Adipose tissue (tissue), 3 donors: ENCODE results near the gene LILRA1. TPM values are rescaled to one million over a fixed set of nuclear protein-coding genes. Genes with fewer than 3 reads are reported as not detected.
"Not testable (repeated sequence)": the region's sequence is repeated elsewhere in the genome, so short reads cannot be mapped to it uniquely, and the experiment has no call there.

Experiments used
- H3K27ac ChIP-seq: one replicate; pipeline ENCODE4 v1.5.1; 2013; ENCODE audit warnings: low read depth, low read length
- WGBS, 3 donors: extraction: QIAGEN DNeasy Blood & Tissue Kit; methylation state at CpG; one replicate each; pipeline ENCODE4 v1.1.7; 2013; 5-methylcytosine and 5-hydroxymethylcytosine counted together
- polyA plus RNA-seq, 3 donors: library from polyadenylated mRNA; stranded (reverse); fragments of 200-250 nt; gene quantifications; one replicate each; pipeline ENCODE4 v1.2.3, GENCODE V29; 2013
- donor health status: healthy with polysubstance abuse.
- donor health status: Bipolar disorder and iron deficiency.
- donor health status: healthy.

Gene LILRA1
- polyA plus RNA-seq, 3 donors = 0.31 to 2.1 (median 1.3) TPM

DNA sequence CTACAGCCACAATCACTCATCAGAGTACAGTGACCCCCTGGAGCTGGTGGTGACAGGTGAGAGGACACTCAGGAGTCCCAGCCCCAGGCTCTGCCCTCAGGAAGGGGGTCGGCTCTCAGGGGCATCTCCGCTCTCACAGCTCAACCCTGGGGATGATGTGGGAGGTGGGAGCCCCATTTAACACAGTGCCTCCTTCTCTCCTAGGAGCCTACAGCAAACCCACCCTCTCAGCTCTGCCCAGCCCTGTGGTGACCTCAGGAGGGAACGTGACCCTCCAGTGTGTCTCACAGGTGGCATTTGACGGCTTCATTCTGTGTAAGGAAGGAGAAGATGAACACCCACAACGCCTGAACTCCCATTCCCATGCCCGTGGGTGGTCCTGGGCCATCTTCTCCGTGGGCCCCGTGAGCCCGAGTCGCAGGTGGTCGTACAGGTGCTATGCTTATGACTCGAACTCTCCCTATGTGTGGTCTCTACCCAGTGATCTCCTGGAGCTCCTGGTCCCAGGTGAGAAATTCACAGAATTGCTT lies 18.8 kb upstream of the LILRA1 start:
- H3K27ac ChIP-seq = no peak overlapping the region
- WGBS, 3 donors = 52 to 76% (median 75%) methylated on average over 12 of the region's 12 CpGs

DNA sequence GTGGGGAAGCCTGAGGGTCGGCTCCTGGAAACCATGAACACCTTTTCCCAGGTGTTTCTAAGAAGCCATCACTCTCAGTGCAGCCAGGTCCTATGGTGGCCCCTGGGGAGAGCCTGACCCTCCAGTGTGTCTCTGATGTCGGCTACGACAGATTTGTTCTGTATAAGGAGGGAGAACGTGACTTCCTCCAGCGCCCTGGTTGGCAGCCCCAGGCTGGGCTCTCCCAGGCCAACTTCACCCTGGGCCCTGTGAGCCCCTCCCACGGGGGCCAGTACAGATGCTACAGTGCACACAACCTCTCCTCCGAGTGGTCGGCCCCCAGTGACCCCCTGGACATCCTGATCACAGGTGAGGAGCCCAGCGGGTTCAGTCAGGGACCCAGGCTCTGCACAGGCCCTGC lies 18.2 kb upstream of the LILRA1 start:
- WGBS, 3 donors = 71 to 77% (median 75%) methylated on average over 9 of the region's 9 CpGs
- not testable (repeated sequence) for H3K27ac ChIP-seq

DNA sequence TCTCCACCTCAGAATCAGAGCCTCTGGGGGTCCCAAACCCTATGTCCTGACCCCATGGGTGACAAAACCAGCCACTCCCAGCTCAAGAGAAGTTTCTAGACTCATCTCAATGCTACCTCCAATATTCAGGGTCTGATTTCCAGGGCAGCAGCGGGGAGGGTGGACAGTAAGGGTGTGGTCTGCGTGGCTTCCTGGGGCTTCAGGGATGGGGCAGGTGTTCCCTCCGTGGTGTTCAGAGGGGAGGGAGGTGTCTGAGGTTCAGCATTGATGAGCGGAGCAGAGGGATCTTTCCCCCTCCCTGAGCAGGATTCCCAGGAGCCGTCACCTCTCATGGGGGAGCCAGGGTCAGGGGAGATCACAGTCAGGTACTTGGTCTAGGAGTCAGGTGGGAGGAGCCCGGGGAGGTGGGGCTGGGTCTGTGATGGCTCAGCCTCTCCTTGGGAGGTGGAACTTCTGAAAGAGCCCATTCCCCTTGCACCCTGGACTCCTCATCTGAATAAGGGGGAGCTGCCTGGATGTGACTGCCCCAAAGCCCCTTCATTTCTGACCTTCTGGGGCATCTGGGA lies 16.9 kb upstream of the LILRA1 start:
- 55 to 77% (median 72%) methylated on average over 6 of the region's 6 CpGs for WGBS, 3 donors
- no peak overlapping the region for H3K27ac ChIP-seq

DNA sequence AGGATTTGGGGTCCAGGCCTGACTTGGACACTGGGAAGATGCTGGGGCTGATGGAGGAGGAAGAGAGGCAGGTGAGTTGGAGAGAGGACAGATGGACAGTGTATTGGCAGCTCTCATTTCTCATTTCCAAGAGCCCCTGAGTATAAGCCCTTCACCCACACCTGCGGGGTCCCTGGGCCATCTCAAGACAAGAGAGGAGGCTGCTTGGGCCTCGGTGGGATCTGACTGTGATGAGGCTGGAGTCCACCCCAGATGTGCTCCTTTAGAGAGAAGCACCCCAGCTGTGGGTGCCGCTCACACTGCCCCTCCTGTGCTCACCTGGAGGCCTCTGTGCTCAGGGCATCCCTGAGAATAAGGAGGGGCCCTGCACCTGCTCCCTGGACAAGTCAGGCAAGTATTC lies 16.1 kb upstream of the LILRA1 start:
- no peak overlapping the region for H3K27ac ChIP-seq
- 44 to 88% (median 85%) methylated on average over 3 of the region's 3 CpGs for WGBS, 3 donors

DNA sequence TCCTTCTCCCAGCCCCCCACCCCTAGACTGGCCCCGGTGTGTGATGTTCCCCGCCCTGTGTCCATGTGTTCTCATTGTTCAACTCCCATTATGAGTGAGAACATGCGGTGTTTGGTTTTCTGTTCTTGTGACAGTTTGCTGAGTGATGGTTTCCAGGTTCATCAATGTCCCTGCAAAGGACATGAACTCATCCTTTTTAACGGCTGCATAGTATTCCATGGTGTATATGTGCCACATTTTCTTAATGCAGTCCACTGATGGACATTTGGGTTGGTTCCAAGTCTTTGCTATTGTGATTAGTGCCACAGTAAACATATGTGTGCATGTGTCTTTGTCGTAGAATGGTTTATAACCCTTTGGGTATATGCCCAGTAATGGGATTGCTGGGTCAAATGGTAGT lies 15.2 kb upstream of the LILRA1 start:
- WGBS, 3 donors = 80 to 91% (median 91%) methylated on average over 5 of the region's 5 CpGs
- not testable (repeated sequence) for H3K27ac ChIP-seq

DNA sequence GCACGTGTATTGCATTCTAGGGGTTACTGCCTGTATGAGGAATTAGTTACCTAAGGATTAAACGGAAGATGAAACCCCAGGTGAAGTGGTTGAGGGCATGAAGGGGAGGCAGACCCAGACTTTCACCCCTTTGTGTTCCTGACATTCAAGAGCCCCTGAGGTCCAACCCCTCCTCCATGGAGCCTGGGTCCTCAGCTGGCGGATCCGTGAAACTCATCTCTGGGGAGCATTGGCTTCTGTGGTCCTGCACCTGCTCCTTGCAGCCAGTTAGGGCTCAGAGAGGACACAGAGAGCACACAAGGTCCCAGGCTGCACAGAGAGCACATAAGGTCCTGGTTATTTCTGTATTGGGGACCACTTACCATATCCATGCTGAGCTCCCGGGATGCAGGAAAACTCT lies 7.0 kb upstream of the LILRA1 start:
- WGBS, 3 donors = 54 to 83% (median 83%) methylated on average over 5 of the region's 5 CpGs
- H3K27ac ChIP-seq = no peak overlapping the region

DNA sequence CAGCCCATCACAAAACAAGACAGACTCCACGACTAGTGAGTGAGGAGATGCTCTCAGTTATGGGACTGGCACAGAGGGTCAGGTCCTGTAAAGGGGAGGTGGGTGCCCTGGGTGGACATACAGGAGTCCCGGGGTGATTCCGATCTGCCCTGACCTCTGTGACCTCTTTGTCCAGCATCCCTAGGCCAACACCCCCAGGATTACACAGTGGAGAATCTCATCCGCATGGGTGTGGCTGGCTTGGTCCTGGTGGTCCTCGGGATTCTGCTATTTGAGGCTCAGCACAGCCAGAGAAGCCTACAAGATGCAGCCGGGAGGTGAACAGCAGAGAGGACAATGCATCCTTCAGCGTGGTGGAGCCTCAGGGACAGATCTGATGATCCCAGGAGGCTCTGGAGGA lies 6.4 kb upstream of the LILRA1 start:
- WGBS, 3 donors = 66 to 74% (median 71%) methylated on average over 7 of the region's 7 CpGs
- H3K27ac ChIP-seq = no peak overlapping the region

DNA sequence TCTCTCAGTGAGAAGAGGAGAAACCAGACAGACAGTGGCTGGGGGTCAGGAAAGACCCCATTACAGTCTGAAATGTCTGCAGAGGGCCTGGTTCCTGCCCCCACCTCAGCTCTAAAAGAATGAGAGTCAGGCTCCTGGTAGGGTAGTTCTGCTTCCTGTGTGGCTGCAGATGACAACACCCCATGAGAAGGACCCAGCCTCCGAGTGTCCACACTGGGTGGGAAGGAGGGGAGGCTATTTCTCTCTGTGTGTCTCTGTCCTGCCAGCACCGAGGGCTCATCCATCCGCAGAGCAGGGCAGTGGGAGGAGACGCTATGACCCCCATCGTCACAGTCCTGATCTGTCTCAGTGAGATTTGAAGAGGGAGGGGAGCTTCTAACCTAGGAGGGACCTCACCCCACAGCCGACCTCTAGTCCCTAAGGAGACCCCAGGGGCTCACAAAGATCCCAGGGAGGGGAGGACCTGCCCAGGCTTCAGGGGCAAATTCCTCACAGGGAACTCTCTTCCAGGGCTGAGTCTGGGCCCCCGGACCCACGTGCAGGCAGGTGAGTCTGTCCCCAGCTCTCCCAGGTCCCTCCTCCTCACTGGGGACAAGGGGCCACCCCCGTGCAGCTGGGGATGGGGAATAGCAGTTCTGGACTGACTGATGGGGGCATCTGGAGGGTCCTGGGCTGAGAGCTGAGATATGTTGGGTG lies 647 bp downstream of the LILRA1 start:
- 32 to 70% (median 60%) methylated on average over 4 to 9 of the region's 9 CpGs for WGBS, 3 donors
- H3K27ac ChIP-seq = not testable (repeated sequence)

DNA sequence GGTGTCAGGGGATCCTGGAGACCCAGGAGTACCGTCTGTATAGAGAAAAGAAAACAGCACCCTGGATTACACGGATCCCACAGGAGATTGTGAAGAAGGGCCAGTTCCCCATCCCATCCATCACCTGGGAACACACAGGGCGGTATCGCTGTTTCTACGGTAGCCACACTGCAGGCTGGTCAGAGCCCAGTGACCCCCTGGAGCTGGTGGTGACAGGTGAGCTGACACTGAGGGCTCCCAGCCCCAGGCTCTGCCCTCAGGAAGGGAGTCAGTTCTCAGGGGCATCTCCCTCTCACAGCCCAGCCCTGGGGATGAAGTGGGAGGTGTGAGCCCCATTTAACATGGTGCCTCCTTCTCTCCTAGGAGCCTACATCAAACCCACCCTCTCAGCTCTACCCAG lies 1.3 kb downstream of the LILRA1 start:
- WGBS, 3 donors = 65 to 90% (median 80%) methylated on average over 5 of the region's 5 CpGs
- no peak overlapping the region for H3K27ac ChIP-seq

DNA sequence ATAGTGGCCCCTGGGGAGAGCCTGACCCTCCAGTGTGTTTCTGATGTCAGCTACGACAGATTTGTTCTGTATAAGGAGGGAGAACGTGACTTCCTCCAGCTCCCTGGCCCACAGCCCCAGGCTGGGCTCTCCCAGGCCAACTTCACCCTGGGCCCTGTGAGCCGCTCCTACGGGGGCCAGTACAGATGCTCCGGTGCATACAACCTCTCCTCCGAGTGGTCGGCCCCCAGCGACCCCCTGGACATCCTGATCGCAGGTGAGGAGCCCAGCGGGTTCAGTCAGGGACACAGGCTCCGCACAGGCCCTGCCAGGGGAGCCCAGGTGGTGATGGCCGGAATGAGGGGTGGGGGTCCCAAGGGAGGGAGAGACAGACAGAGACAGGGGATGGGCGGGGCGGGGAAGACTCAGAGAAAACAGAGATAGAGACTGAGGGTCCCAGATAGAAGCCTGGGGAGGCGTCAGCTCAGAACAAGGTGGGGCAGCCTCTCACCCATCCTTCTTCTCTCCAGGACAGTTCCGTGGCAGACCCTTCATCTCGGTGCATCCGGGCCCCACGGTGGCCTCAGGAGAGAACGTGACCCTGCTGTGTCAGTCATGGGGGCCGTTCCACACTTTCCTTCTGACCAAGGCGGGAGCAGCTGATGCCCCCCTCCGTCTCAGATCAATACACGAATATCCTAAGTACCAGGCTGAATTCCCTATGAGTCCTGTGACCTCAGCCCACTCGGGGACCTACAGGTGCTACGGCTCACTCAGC lies 2.4 kb downstream of the LILRA1 start:
- 71 to 91% (median 88%) methylated on average over 21 to 26 of the region's 26 CpGs for WGBS, 3 donors
- H3K27ac ChIP-seq = not testable (repeated sequence)

DNA sequence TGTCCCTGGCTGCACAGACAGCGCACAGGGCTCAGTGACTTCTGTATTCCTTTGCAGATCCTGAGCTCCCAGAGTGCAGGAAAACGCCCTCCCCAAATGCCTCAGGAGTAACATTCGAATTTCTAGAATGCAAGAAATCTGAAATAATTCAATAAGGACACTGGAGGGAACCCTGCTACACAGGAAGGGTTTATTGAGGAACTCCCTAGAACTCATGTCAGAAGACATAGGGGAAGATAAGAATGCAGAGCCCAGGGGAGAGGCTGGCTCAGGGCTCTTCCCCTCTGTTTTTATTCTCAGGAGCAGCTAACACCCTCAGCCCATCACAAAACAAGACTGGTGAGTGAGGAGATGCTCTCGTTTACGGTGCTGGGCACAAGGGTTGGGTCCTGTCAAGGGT lies 6.8 kb downstream of the LILRA1 start:
- 48 to 74% (median 69%) methylated on average over 5 of the region's 5 CpGs for WGBS, 3 donors
- no peak overlapping the region for H3K27ac ChIP-seq

DNA sequence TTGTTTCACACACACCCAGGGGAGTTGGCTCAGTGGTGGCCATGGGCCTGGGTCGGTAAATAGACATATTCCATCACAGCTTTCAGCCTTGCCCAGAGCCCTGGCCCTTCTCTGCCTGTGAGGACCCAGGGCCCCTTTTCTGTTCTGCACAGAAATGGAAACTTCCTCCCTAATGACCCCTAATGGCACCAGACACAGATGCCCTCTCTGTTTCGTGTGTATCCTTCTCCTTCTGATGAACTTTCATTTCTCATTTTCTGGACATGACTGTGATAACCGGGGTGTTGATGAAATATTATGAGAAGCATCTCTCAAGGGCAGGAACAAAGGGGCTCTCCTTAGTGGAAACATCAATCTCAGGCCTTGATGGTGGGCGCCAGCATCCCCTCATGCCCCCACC lies 12.8 kb downstream of the LILRA1 start:
- 54 to 71% (median 67%) methylated on average over 4 of the region's 4 CpGs for WGBS, 3 donors
- no peak overlapping the region for H3K27ac ChIP-seq

DNA sequence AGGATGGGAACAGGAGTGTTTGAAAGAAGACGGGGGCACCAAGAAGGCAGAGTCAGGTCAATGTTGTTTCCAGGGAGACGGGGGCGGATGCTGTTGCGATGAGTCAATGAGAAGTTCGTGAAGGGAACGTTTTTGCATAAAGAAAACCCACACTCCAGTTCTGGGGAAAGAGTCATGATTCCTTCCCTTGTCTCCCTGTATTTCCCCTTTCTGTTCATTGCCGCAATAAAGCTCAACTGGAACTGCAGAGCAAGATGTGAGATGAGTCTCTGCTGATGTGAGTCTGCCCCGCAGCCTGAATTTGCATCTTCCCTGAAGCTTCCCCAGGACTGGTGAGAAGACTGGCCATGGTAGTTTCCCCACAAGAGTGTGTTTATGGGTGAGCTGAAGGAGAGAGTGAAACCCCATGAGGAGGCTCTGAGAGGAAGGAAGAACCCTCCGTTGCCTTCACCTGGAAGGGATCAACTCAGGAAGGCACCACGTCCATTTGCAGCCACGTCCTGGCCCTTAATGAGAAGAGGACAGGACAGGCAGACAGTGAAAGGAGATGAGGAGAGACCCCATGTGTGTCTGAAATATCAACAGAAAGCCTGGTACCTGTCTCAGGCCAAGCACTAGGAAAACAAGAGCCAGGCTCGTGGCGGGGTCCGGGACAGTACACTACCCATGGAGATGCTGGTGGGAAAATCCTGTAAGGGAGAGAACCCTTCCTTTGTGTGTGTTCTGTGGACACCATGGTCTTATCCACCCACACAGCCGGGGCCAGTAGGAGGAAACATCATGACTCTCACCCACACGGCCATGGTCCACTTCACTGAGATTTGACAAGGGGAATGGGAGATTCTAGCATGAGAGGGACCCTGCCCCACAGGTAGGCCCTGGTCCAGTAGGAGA lies 13.7 kb downstream of the LILRA1 start:
- WGBS, 3 donors = 51 to 72% (median 68%) methylated on average over 16 of the region's 16 CpGs
- H3K27ac ChIP-seq = no peak overlapping the region

DNA sequence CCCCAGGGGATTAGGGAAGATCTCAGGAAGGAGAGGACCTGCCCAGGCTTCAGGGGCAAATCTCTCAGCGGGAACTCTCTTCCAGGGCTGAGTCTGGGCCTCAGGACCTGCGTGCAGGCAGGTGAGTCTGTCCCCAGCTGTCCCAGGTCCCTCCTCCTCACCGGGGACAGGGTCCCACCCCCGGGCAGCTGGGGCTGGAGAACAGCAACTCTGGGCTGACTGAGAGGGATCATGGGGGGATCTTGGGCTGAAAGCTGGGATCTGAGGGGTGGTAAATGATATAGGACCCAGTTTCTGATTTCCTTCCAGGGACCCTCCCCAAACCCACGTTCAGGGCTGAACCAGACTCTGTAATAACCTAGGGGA lies 14.3 kb downstream of the LILRA1 start:
- no peak overlapping the region for H3K27ac ChIP-seq
- WGBS, 3 donors = 60 to 82% (median 76%) methylated on average over 5 of the region's 5 CpGs

DNA sequence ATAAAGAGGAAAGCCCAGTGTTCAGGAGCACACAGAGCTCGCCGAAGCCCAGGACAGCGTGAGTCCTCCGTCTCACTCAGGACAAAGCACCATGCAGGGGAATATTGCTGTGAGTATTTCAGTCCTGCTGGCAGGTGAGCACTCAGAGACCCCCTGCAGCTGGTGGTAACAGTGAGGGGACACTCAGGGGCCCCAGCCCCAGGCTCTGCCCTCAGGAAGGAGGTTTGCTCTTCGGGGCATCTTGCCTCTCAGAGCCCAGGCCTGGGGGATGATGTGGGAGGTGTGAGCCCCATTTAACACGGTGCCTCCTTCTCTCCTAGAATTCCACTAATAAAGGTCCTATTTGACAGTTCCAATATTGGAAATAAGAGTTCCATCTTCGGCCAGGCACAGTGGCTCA lies 14.8 kb downstream of the LILRA1 start:
- 73 to 91% (median 90%) methylated on average over 7 of the region's 7 CpGs for WGBS, 3 donors
- H3K27ac ChIP-seq = no peak overlapping the region

DNA sequence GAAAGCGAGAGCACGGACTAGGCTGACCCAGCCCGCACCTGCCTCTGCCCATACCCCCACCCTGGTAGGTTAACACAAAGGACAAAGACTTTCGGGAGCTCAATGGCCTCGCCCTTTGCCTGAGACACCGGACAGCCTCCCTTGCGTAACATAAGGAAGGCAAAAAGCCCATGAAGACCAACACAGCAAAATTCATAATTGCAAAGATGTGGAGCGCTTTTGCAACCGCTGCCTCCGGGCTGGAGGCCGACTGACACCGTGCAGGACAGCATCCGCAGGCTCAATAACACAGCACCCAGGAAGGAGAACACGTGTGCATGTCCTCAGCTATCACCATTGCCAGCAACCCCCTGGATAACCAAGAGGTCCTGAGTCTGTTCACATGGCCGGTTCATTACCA lies 15.4 kb downstream of the LILRA1 start:
- WGBS, 3 donors = 81 to 82% (median 82%) methylated on average over 15 of the region's 15 CpGs
- no peak overlapping the region for H3K27ac ChIP-seq

DNA sequence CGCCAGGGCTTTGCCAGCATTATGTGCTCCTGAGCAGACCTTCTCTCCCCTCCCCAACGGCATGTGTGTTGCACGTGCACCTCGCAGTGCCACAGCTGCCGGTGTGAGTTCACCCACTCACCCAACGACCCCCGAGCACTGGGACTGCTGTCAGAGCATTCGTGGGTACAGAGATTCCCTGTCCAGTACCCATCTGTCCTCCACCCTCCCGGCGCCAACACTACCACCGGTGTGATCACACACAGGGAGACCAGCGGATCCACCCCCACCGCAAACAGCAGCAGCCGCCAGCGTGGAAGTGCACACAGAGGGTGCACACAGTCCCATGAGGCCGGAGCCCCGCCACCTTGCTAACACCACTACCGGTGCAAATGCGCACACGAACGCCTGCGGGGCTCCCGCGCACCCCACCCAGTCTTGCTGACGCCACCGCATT lies 15.9 kb downstream of the LILRA1 start:
- H3K27ac ChIP-seq = no peak overlapping the region
- WGBS, 3 donors = 88 to 89% (median 88%) methylated on average over 26 of the region's 26 CpGs

DNA sequence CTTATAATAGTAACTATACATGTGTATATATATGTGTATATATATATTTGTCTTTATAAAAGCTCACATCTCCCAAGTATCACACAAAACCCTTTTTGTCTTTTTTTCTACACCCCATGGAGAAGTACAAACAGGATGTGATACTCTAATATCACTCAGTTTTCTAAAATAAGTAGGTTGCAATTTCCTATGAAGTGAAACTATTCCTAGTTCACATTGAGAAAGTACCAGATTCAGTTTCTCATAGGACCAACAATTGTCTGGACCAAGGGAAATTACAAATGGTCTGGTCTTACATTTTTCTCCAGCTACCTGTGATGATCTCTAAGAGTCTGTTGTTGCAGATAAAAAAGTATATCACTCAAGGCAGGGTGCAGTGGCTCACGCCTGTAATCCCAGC lies 19.0 kb downstream of the LILRA1 start:
- WGBS, 3 donors = 76 to 96% (median 92%) methylated on average over 1 of the region's 1 CpG
- no peak overlapping the region for H3K27ac ChIP-seq

DNA sequence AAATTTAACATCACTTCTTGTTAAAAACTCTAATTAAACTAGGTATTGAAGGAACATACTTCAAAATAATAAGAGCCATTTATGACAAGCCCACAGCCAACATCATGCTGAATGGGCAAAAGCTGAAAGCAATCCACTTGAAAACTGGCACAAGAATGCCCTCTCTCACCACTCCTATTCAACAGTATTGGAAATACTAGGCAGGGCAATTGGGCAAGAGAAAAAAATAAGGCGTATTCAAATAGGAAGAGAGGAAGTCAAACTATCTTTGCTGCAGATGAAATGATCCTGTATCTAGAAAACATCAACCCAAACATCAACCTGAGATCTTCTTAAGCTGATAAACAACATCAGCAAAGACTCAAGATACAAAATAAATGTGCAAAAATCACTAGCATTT lies 21.3 kb downstream of the LILRA1 start:
- H3K27ac ChIP-seq = no peak overlapping the region
- WGBS, 3 donors = 84 to 93% (median 85%) methylated on average over 1 of the region's 1 CpG
